Measurements from ENCODE around the gene UQCRFS1.

DNA sequence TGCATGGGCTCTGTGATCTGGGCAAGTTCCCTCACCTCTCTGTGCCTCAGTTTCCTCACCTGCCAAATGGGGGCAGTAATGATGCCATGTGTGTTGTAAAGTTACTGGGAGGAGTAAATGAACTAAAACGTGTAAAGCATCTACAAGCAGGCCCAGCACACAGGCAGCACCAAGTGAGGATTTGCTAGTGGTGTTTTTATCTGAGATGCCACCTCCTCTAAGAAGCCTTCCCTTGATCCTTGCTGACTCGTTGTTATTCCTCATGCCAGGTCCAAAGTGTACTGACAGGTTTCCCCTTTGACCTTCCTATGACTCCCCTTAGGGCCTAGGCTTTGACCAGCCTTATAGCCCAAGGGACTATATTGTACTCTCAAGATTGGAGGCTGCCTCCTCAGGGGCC is 1.5 kb upstream of the UQCRFS1 start:
- TF ChIP-seq, protein P1, sequence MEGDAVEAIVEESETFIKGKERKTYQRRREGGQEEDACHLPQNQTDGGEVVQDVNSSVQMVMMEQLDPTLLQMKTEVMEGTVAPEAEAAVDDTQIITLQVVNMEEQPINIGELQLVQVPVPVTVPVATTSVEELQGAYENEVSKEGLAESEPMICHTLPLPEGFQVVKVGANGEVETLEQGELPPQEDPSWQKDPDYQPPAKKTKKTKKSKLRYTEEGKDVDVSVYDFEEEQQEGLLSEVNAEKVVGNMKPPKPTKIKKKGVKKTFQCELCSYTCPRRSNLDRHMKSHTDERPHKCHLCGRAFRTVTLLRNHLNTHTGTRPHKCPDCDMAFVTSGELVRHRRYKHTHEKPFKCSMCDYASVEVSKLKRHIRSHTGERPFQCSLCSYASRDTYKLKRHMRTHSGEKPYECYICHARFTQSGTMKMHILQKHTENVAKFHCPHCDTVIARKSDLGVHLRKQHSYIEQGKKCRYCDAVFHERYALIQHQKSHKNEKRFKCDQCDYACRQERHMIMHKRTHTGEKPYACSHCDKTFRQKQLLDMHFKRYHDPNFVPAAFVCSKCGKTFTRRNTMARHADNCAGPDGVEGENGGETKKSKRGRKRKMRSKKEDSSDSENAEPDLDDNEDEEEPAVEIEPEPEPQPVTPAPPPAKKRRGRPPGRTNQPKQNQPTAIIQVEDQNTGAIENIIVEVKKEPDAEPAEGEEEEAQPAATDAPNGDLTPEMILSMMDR (IDR thresholded peaks at IDR 0.05): no peak
- no peak for TF ChIP-seq TEAD4 (IDR thresholded peaks at IDR 0.05; ENCODE audit: borderline replicate concordance, insufficient read depth)
